SK-N-SH (cell line): Measurements from ENCODE around the gene XAGE5.

ENCODE experiments used
- CHD2 ChIP-seq: fragments of 150-350 bp; IDR thresholded peaks from 2 replicates; pipeline ENCODE4 v1.6.1; 2018; ENCODE audit warnings: low read length; ENCODE audit not compliant: partially characterized antibody
- EP300 ChIP-seq, 2 experiments: IDR thresholded peaks; 2 replicates each; pipeline versions ENCODE4 v1.4.0 to v1.6.1; 2012; ENCODE audit warnings: borderline replicate concordance in 1 of 2, low read depth in 1 of 2, low read length in 1 of 2
- GATA2 ChIP-seq: sonication (generic); formaldehyde crosslinking; IDR thresholded peaks from 2 replicates; pipeline ENCODE4 v1.5.0; 2020; ENCODE audit warnings: mild to moderate bottlenecking, missing genetic modification reagents
- MEF2A ChIP-seq: IDR thresholded peaks from 2 replicates; pipeline ENCODE4 v1.4.0; 2012; ENCODE audit warnings: low read depth, borderline replicate concordance
- MXI1 ChIP-seq: IDR thresholded peaks from 2 replicates; pipeline ENCODE4 v1.6.1; 2012; ENCODE audit warnings: mild to moderate bottlenecking, low read depth, low read length, improper control_type of control experiment
- POLR2AphosphoS5 ChIP-seq: IDR thresholded peaks from 2 replicates; pipeline ENCODE4 v1.6.1; 2012; ENCODE audit warnings: low read depth, low read length
- RCOR1 ChIP-seq: fragments of 150-350 bp; IDR thresholded peaks from 2 replicates; pipeline ENCODE4 v1.6.1; 2017; ENCODE audit warnings: antibody characterized with exemption, low read length
- RFX5 ChIP-seq: IDR thresholded peaks from 2 replicates; pipeline ENCODE4 v1.6.1; 2012; ENCODE audit warnings: mild to moderate bottlenecking, improper control_type of control experiment, low read length
- SMC3 ChIP-seq: IDR thresholded peaks from 2 replicates; pipeline ENCODE4 v1.6.1; 2012; ENCODE audit warnings: low read depth, low read length, improper control_type of control experiment
- YY1 ChIP-seq: IDR thresholded peaks from 2 replicates; pipeline ENCODE4 v1.4.0; 2012; ENCODE audit warnings: low read depth, mild to moderate bottlenecking
- TF ChIP-seq, protein P1 (sequence below): fragments of 200-600 bp; sonication (generic); IDR thresholded peaks from 2 replicates; pipeline ENCODE4 v1.6.1; 2017; ENCODE audit warnings: antibody characterized with exemption, mild to moderate bottlenecking, moderate library complexity
- TF ChIP-seq, protein P2 (sequence below): IDR thresholded peaks from 2 replicates; pipeline ENCODE4 v1.4.0; 2012; ENCODE audit warnings: low read depth

DNA sequence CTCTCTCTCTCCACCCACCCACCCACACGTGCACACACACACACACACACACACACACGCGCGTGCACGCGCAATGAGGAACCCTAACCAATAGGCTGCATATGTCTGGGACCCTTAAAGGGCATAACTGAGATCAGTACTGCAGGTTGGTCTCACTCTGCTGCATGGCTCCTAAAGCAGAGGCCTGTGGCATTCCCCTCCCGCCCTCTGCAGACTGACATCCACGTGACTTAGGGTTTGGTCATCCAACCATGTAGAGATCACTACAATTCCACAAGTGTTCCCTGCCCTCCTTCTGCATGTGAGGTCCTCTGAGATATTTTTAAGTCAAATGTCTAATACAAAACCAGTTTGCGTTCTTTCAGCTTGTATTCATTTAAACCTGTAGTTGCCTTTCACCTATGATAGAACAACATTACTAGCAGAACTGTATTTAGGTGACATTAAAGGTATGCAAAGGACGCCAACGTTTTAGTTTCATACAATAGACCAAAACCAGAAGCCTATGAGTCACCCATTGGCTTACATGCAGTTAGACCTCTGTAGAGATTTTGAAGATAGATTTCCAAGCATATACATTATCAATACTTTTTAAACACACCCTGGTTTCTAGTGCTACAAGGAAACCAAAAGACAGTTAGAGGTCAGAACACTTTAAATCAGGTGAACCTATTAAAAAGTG, 10.1 kb downstream of the XAGE5 start:
- TF ChIP-seq, protein P1, sequence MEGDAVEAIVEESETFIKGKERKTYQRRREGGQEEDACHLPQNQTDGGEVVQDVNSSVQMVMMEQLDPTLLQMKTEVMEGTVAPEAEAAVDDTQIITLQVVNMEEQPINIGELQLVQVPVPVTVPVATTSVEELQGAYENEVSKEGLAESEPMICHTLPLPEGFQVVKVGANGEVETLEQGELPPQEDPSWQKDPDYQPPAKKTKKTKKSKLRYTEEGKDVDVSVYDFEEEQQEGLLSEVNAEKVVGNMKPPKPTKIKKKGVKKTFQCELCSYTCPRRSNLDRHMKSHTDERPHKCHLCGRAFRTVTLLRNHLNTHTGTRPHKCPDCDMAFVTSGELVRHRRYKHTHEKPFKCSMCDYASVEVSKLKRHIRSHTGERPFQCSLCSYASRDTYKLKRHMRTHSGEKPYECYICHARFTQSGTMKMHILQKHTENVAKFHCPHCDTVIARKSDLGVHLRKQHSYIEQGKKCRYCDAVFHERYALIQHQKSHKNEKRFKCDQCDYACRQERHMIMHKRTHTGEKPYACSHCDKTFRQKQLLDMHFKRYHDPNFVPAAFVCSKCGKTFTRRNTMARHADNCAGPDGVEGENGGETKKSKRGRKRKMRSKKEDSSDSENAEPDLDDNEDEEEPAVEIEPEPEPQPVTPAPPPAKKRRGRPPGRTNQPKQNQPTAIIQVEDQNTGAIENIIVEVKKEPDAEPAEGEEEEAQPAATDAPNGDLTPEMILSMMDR: no peak
- TF ChIP-seq RCOR1: no peak
- no peak for TF ChIP-seq EP300 (IDR thresholded peaks at IDR 0.05; ENCODE audit: borderline replicate concordance in 1 of 2, low read depth in 1 of 2, low read length in 1 of 2)
- TF ChIP-seq, protein P2, sequence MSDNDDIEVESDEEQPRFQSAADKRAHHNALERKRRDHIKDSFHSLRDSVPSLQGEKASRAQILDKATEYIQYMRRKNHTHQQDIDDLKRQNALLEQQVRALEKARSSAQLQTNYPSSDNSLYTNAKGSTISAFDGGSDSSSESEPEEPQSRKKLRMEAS: no peak
- TF ChIP-seq CHD2: no peak
- TF ChIP-seq RFX5: no peak
- TF ChIP-seq POLR2AphosphoS5: no peak
- TF ChIP-seq SMC3: no peak
- TF ChIP-seq YY1: no peak
- TF ChIP-seq GATA2 (CRISPR knock-in tag): no peak
- no peak for TF ChIP-seq MXI1
- no peak for TF ChIP-seq MEF2A
